Gastrocnemius medialis (tissue), 4 donors: ENCODE measurements around the gene ATG10.

ENCODE experiments used
- CTCF ChIP-seq, 5 experiments: fragments of 450-650 bp in 3 of 5; fragments of 200-600 bp in 2 of 5; sonication (generic) in 2 of 5; IDR thresholded peaks in 4 of 5; conservative IDR thresholded peaks in 1 of 5; 1 replicate in 4 of 5; 2 replicates in 1 of 5; pipeline ENCODE4 v1.5.1; 2016 to 2019; ENCODE audit warnings: antibody characterized with exemption in 5 of 5, mild to moderate bottlenecking in 3 of 5, moderate library complexity in 3 of 5
- POLR2A ChIP-seq, 2 donors: fragments of 450-650 bp; IDR thresholded peaks; one replicate each; pipeline ENCODE4 v1.6.1; 2017; ENCODE audit warnings: antibody characterized with exemption in 2 of 2, mild to moderate bottlenecking in 2 of 2, moderate library complexity in 2 of 2

- no peak for TF ChIP-seq CTCF (IDR thresholded peaks at IDR 0.05 in 4 of 5, conservative IDR thresholded peaks at IDR 0.05 in 1 of 5)
- TF ChIP-seq POLR2A (IDR thresholded peaks at IDR 0.05) = no peak
Measured at GRCh38 chr5:82290908-82291307, 319.1 kb downstream of the ATG10 start.
